Nephron progenitor cell (in vitro differentiated cells): ENCODE data around the gene C5orf15.

Source experiments
- DNase-seq: peaks from one replicate; pipeline ENCODE4 v3.0.0; 2021
- H3K27ac Mint-ChIP-seq: 2 replicates; pipeline ENCODE4 v1.8.0; 2021; ENCODE audit warnings: mild to moderate bottlenecking, moderate library complexity, mixed read lengths
- H3K27me3 Mint-ChIP-seq: 2 replicates; pipeline ENCODE4 v1.8.0; 2021; ENCODE audit warnings: mild to moderate bottlenecking, low read depth, mixed read lengths; ENCODE audit not compliant: poor library complexity
- H3K36me3 Mint-ChIP-seq: 2 replicates; pipeline ENCODE4 v1.8.0; 2021; ENCODE audit warnings: low read depth, mixed read lengths
- H3K4me1 Mint-ChIP-seq: 2 replicates; pipeline ENCODE4 v1.8.0; 2021; ENCODE audit warnings: mixed read lengths
- H3K4me3 Mint-ChIP-seq: 2 replicates; pipeline ENCODE4 v1.8.0; 2021; ENCODE audit warnings: mild to moderate bottlenecking, moderate library complexity, mixed read lengths
- H3K9me3 Mint-ChIP-seq: 2 replicates; pipeline ENCODE4 v1.8.0; 2021; ENCODE audit warnings: mild to moderate bottlenecking, moderate library complexity, mixed read lengths
- CTCF ChIP-seq: fragments of 200-600 bp; sonication (generic); IDR thresholded peaks from 2 replicates; pipeline ENCODE4 v1.5.0; 2021; ENCODE audit warnings: antibody characterized with exemption

Gene C5orf15

GRCh38 chr5:134004626-134005416 lies 36.4 kb upstream of the C5orf15 start, which contains the start of gene VDAC1:
Gene VDAC1 (minus strand): TSS chr5:134004975. CDS start chr5:133993012, 11,963 bp downstream.
- peak; percentile 82 for DNase-seq
- Mint-ChIP-seq H3K27me3 (no peaks in the 10 kb centered on the region), H3K4me1 (peaks cover 62% of the 10 kb centered on the region), H3K9me3 (no peaks in the 10 kb centered on the region), H3K27ac (peak within 1 kb of the TSS; percentile 99), H3K4me3 (peak within 1 kb of the TSS; percentile 92), H3K36me3 (peaks cover 14% of the 10 kb centered on the region)
- TF ChIP-seq CTCF: no peak

DNA sequence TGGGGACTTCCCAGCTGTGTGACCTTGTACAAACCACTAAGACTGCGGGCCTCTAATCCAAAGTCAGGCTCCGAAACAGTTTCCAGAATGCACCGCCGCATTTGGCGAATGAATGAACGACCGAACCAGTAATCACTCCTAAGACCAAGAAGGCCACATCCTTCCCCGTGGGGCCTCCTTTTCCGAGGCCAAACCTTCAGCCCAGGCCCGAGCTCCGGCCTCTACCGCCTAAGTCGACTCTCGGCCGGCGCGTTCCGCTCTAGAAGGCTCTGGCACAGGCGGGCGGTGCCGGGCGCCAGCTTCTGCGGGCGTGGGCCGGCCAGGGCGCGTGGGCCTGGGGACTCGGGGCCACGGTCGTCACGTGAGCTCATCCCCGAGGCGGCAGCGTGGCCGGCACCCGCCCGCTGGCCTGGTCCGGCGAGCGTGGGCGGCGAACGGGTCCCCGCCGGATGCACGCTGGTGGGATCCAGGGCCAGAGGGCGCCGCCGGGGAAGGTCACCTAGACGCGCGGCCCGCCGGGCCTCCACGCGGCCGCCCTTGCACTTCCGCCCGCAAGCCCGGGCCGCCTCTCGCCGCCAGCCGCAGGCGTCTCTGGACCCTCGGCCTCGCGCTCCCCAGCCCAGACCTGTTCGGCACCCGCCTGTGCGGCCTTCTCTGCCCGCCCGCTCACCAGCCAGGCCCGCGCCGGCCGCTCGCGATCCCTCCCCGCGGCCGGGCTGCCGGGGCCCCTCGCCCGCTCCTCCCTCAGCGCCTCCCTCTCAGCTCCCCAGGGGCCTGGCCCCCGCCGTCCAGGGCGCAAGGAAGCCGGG lies 35.6 kb upstream of the C5orf15 start:
- H3K36me3 Mint-ChIP-seq: peaks cover 14% of the 10 kb centered on the region
- no peak for TF ChIP-seq CTCF
- no peaks in the 10 kb centered on the region for H3K27me3 Mint-ChIP-seq
- H3K9me3 Mint-ChIP-seq: no peaks in the 10 kb centered on the region
- peak overlapping the region; percentile 82 for H3K27ac Mint-ChIP-seq
- peak overlapping the region; percentile 92 for H3K4me3 Mint-ChIP-seq
- H3K4me1 Mint-ChIP-seq: peaks cover 66% of the 10 kb centered on the region
- peak; percentile 66 for DNase-seq

DNA sequence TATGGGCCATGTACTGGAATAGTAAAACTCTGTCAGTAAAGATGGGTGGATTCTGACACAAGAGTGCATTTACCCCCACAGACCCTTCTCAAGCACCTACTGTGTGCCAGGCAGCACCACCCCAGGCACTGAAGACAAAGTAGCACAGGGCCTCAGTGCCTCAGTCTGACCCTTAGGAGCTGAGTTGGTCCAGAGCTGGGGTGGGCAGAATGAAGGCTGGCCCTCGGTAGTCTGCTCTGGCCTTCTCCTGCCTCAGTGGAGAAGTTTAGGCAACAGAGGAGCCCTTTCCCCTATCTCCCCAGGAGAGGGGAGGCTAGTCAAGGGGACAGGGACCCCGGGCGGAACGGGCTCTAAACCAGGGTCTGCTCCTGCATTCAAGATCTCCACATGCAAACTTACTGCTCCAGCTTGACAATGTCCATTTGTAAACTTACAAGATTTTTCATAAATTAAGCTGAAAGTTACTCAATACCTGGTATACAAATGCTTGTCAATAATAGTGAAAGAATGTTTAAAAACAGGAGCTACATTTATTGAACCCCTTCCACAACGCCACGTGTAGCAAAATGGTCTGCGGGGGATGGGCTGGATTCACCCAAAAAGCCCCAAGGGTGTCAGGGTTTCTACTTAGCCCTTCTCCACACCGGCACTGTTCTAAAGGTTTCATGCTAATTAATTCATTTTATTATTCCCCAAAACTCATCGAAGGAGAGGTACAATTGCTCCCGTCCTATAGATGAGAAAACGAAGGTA lies 34.8 kb upstream of the C5orf15 start:
- Mint-ChIP-seq H3K9me3 (no peaks in the 10 kb centered on the region), H3K27ac (peak overlapping the region; percentile 82), H3K4me3 (peak overlapping the region; percentile 92), H3K36me3 (peaks cover 14% of the 10 kb centered on the region), H3K4me1 (peaks cover 64% of the 10 kb centered on the region), H3K27me3 (no peaks in the 10 kb centered on the region)
- TF ChIP-seq CTCF: no peak
- DNase-seq: no peak

DNA sequence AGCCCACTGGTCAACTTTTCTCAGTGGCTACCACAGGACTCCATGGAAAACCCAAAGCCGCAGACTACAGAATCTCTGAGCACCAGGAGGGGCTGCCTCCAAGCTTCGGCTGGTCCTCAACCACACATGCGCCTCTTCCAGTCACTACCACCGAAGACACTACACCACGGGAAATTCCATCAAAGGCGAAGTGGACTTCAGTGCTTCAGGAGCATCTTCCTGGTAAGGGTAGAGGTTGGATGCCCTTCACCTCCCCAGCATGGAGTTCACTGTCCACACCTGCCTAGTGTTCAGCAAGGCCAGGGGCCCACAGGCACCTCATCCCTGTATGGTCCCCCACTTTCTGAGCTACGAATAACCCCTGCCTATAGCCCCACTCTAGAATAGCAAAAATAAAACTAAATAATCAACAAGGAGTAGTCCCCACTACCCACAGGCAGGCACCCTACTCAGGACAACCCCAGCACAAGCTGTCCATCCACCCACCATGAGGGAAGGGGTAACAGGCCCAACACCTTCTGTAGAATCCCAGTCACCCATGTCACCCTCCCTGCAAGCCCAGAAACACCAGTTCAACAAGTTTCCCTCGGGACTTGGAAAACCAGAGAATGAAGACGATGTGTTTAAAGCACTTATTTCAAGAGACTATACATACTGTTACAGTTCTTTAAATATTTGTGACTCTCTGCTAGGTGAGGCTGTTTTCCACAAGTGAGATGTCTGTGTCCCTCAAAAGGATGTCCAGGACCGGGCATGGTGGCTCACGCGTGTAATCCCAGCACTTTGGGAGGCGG lies 33.7 kb upstream of the C5orf15 start:
- no peaks in the 10 kb centered on the region for H3K9me3 Mint-ChIP-seq
- no peak for DNase-seq
- H3K27ac Mint-ChIP-seq: peak overlapping the region; percentile 4
- H3K27me3 Mint-ChIP-seq: no peaks in the 10 kb centered on the region
- H3K4me1 Mint-ChIP-seq: peaks cover 54% of the 10 kb centered on the region
- TF ChIP-seq CTCF: no peak
- H3K4me3 Mint-ChIP-seq: peak overlapping the region; percentile 92
- H3K36me3 Mint-ChIP-seq: peaks cover 14% of the 10 kb centered on the region

- Mint-ChIP-seq H3K9me3 (no peaks in the 10 kb centered on the region), H3K36me3 (peaks cover 14% of the 10 kb centered on the region), H3K4me3 (no peak overlapping the region), H3K4me1 (peaks cover 55% of the 10 kb centered on the region), H3K27me3 (no peaks in the 10 kb centered on the region), H3K27ac (no peak overlapping the region)
- TF ChIP-seq CTCF: no peak
- no peak for DNase-seq
Observed at GRCh38 chr5:134000696-134001453, 32.5 kb upstream of the C5orf15 start.
